Nephron (organoid): ENCODE results near the gene FTSJ1.
"Not testable (repeated sequence)": the region's sequence is repeated elsewhere in the genome, so short reads cannot be mapped to it uniquely, and the experiment has no call there.

Source experiments
- H3K27ac Mint-ChIP-seq, 3 experiments: 2 replicates each; pipeline ENCODE4 v1.8.0; 2020; ENCODE audit warnings: mixed read lengths in 3 of 3, mild to moderate bottlenecking in 2 of 3, moderate library complexity in 1 of 3
- H3K27me3 Mint-ChIP-seq: 2 replicates; pipeline ENCODE4 v1.8.0; 2021; ENCODE audit warnings: low read depth, mild to moderate bottlenecking, moderate library complexity, mixed read lengths
- H3K36me3 Mint-ChIP-seq: 2 replicates; pipeline ENCODE4 v1.8.0; 2020; ENCODE audit warnings: low read depth, mixed read lengths
- H3K4me1 Mint-ChIP-seq: 2 replicates; pipeline ENCODE4 v1.8.0; 2020; ENCODE audit warnings: mixed read lengths
- H3K4me3 Mint-ChIP-seq, 3 experiments: 2 replicates each; pipeline ENCODE4 v1.8.0; 2020; ENCODE audit warnings: mild to moderate bottlenecking in 3 of 3, mixed read lengths in 3 of 3, moderate library complexity in 2 of 3
- H3K9me3 Mint-ChIP-seq: 2 replicates; pipeline ENCODE4 v1.8.0; 2020; ENCODE audit warnings: mixed read lengths
- CTCF ChIP-seq, 3 experiments: fragments of 200-600 bp; sonication (generic); IDR thresholded peaks; one replicate each; pipeline ENCODE4 v1.5.0; 2021; ENCODE audit warnings: antibody characterized with exemption in 3 of 3; ENCODE audit not compliant: unreplicated experiment in 3 of 3

The FTSJ1 gene

GRCh38 chrX:48513670-48514069, 37.7 kb downstream of the FTSJ1 start:
- TF ChIP-seq CTCF (IDR thresholded peaks at IDR 0.05; ENCODE audit: unreplicated experiment in 3 of 3) = no peak
- Mint-ChIP-seq H3K36me3 (peaks cover 4% of the 10 kb centered on the region), H3K27ac (no peak overlapping the region), H3K9me3 (peaks cover 15% of the 10 kb centered on the region), H3K4me3 (no peak overlapping the region), H3K4me1 (no peaks in the 10 kb centered on the region), H3K27me3 (no peaks in the 10 kb centered on the region)

- peaks cover 16% of the 10 kb centered on the region for H3K9me3 Mint-ChIP-seq
- no peak overlapping the region for H3K27ac Mint-ChIP-seq
- H3K4me3 Mint-ChIP-seq = no peak overlapping the region
- H3K4me1 Mint-ChIP-seq = no peaks in the 10 kb centered on the region
- no peak for TF ChIP-seq CTCF (IDR thresholded peaks at IDR 0.05; ENCODE audit: unreplicated experiment in 3 of 3)
- H3K36me3 Mint-ChIP-seq = peaks cover 4% of the 10 kb centered on the region
- no peaks in the 10 kb centered on the region for H3K27me3 Mint-ChIP-seq
Observed at GRCh38 chrX:48514126-48514806, 38.3 kb downstream of the FTSJ1 start.

- no peak overlapping the region for H3K27ac Mint-ChIP-seq
- no peak overlapping the region for H3K4me3 Mint-ChIP-seq
- peaks cover 4% of the 10 kb centered on the region for H3K36me3 Mint-ChIP-seq
- peaks cover 15% of the 10 kb centered on the region for H3K9me3 Mint-ChIP-seq
- H3K27me3 Mint-ChIP-seq = no peaks in the 10 kb centered on the region
- TF ChIP-seq CTCF (IDR thresholded peaks at IDR 0.05; ENCODE audit: unreplicated experiment in 3 of 3) = no peak
- H3K4me1 Mint-ChIP-seq = no peaks in the 10 kb centered on the region
Observed at GRCh38 chrX:48514868-48515460, 39.0 kb downstream of the FTSJ1 start.

- peaks cover 17% of the 10 kb centered on the region for H3K9me3 Mint-ChIP-seq
- no peaks in the 10 kb centered on the region for H3K4me1 Mint-ChIP-seq
- no peaks in the 10 kb centered on the region for H3K27me3 Mint-ChIP-seq
- H3K4me3 Mint-ChIP-seq = no peak overlapping the region
- no peak overlapping the region for H3K27ac Mint-ChIP-seq
- no peak for TF ChIP-seq CTCF (IDR thresholded peaks at IDR 0.05; ENCODE audit: unreplicated experiment in 3 of 3)
- peaks cover 4% of the 10 kb centered on the region for H3K36me3 Mint-ChIP-seq
Observed at GRCh38 chrX:48515842-48516241, 39.8 kb downstream of the FTSJ1 start.

- Mint-ChIP-seq H3K4me3 (no peak overlapping the region), H3K9me3 (peaks cover 18% of the 10 kb centered on the region), H3K36me3 (peaks cover 4% of the 10 kb centered on the region), H3K27ac (no peak overlapping the region), H3K27me3 (no peaks in the 10 kb centered on the region), H3K4me1 (no peaks in the 10 kb centered on the region)
- no peak for TF ChIP-seq CTCF (IDR thresholded peaks at IDR 0.05; ENCODE audit: unreplicated experiment in 3 of 3)
Observed at GRCh38 chrX:48516285-48516684, 40.3 kb downstream of the FTSJ1 start.

- TF ChIP-seq CTCF (IDR thresholded peaks at IDR 0.05; ENCODE audit: unreplicated experiment in 3 of 3) = no peak
- no peak overlapping the region for H3K27ac Mint-ChIP-seq
- H3K27me3 Mint-ChIP-seq = no peaks in the 10 kb centered on the region
- H3K9me3 Mint-ChIP-seq = peaks cover 15% of the 10 kb centered on the region
- H3K4me1 Mint-ChIP-seq = no peaks in the 10 kb centered on the region
- peaks cover 4% of the 10 kb centered on the region for H3K36me3 Mint-ChIP-seq
- H3K4me3 Mint-ChIP-seq = no peak overlapping the region
Observed at GRCh38 chrX:48516987-48517386, 41.0 kb downstream of the FTSJ1 start.

- not testable (repeated sequence) for H3K4me1 Mint-ChIP-seq, H3K9me3 Mint-ChIP-seq, H3K27me3 Mint-ChIP-seq, H3K36me3 Mint-ChIP-seq, H3K27ac Mint-ChIP-seq, H3K4me3 Mint-ChIP-seq
Observed at GRCh38 chrX:48519481-48519880, 43.5 kb downstream of the FTSJ1 start.
